Progenitor cell of endocrine pancreas (in vitro differentiated cells): Measurements from ENCODE around the gene FXYD6. TPM values are rescaled to one million over a fixed set of nuclear protein-coding genes. Genes with fewer than 3 reads are reported as not detected.

Experiments used
- DNase-seq: peaks from one replicate; pipeline ENCODE4 v3.0.0; 2021; ENCODE audit warnings: low spot score; ENCODE audit not compliant: unreplicated experiment
- H3K27ac Mint-ChIP-seq: 2 replicates; pipeline ENCODE4 v1.8.0; 2021; ENCODE audit warnings: mild to moderate bottlenecking, moderate library complexity, mixed read lengths
- H3K27me3 Mint-ChIP-seq: 2 replicates; pipeline ENCODE4 v1.8.0; 2021; ENCODE audit warnings: mixed read lengths
- H3K36me3 Mint-ChIP-seq: 2 replicates; pipeline ENCODE4 v1.8.0; 2022; ENCODE audit warnings: mixed read lengths; ENCODE audit not compliant: insufficient read depth
- H3K4me1 Mint-ChIP-seq: 2 replicates; pipeline ENCODE4 v1.8.0; 2021; ENCODE audit warnings: low read depth, mixed read lengths
- H3K4me3 Mint-ChIP-seq: 2 replicates; pipeline ENCODE4 v1.8.0; 2021; ENCODE audit warnings: low read depth, mild to moderate bottlenecking, moderate library complexity, mixed read lengths
- H3K9me3 Mint-ChIP-seq: 2 replicates; pipeline ENCODE4 v1.8.0; 2021; ENCODE audit warnings: low read depth, mixed read lengths
- total RNA-seq: library from RNA; stranded (reverse); gene quantifications from 2 replicates; pipeline ENCODE4 v1.2.1, GENCODE V29; 2021
- TF ChIP-seq, protein P1 (sequence below): fragments of 200-600 bp; sonication (generic); IDR thresholded peaks from one replicate; pipeline ENCODE4 v1.5.0; 2021; ENCODE audit warnings: antibody characterized with exemption, mild to moderate bottlenecking; ENCODE audit not compliant: unreplicated experiment

Gene FXYD6
- total RNA-seq, 1 donor from 2014 or later, result 28.5 TPM

DNA sequence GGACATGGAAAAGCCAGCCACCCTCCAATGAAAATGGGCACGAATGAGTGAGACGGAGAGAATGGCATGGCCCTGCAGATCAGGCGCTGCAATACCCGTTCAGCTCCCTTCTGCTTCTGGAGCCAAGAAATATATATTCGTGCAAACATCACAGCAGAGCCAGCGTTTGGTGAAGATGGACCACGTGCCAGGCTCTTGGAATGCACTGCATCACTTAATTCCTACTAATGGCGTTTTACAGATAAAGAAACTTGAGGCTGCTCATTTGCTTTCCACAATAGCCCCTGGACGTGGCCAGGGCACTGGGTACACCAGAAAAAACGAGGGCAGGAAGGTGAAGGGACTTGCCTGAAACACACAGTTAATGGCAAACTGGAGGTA is 50.3 kb downstream of the FXYD6 start:
- Mint-ChIP-seq H3K27me3 (peaks cover 7% of the 10 kb centered on the region), H3K4me1 (peaks cover 40% of the 10 kb centered on the region), H3K4me3 (no peak overlapping the region), H3K9me3 (no peaks in the 10 kb centered on the region), H3K36me3 (no peaks in the 10 kb centered on the region), H3K27ac (no peak overlapping the region)
- TF ChIP-seq, protein P1, sequence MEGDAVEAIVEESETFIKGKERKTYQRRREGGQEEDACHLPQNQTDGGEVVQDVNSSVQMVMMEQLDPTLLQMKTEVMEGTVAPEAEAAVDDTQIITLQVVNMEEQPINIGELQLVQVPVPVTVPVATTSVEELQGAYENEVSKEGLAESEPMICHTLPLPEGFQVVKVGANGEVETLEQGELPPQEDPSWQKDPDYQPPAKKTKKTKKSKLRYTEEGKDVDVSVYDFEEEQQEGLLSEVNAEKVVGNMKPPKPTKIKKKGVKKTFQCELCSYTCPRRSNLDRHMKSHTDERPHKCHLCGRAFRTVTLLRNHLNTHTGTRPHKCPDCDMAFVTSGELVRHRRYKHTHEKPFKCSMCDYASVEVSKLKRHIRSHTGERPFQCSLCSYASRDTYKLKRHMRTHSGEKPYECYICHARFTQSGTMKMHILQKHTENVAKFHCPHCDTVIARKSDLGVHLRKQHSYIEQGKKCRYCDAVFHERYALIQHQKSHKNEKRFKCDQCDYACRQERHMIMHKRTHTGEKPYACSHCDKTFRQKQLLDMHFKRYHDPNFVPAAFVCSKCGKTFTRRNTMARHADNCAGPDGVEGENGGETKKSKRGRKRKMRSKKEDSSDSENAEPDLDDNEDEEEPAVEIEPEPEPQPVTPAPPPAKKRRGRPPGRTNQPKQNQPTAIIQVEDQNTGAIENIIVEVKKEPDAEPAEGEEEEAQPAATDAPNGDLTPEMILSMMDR, result no peak
- no peak for DNase-seq

DNA sequence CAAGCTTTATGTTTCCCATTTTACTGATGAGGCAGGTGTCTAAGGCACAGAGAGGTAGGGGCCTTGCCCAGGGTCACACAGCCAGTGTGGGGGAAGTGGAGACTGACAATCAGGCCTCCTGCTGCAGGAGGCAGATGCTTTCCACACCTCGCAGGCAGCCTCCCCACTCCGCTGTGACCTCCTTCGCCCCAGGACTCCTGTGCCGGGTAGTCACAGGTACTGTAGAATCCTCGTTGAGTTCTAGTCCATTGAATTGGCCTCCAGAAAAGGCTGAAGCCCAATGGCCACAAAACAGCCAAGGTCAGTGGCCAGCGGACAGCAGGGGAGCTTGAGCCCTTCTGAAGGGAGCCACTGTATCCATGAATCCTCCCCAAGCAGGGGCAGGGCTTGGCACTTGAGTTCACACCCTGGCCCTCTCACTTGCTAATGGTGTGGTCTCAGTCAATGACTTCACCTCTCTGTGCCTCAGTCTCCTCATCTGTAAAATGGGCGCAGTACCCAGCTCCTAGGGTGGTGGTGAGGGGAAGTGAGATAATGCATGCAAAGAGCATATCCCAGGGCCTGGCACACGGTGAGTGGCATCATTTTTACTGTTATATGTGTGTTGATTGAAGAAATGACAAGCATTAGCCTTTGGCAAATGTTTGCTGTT is 50.8 kb downstream of the FXYD6 start:
- H3K36me3 Mint-ChIP-seq, result no peaks in the 10 kb centered on the region

DNA sequence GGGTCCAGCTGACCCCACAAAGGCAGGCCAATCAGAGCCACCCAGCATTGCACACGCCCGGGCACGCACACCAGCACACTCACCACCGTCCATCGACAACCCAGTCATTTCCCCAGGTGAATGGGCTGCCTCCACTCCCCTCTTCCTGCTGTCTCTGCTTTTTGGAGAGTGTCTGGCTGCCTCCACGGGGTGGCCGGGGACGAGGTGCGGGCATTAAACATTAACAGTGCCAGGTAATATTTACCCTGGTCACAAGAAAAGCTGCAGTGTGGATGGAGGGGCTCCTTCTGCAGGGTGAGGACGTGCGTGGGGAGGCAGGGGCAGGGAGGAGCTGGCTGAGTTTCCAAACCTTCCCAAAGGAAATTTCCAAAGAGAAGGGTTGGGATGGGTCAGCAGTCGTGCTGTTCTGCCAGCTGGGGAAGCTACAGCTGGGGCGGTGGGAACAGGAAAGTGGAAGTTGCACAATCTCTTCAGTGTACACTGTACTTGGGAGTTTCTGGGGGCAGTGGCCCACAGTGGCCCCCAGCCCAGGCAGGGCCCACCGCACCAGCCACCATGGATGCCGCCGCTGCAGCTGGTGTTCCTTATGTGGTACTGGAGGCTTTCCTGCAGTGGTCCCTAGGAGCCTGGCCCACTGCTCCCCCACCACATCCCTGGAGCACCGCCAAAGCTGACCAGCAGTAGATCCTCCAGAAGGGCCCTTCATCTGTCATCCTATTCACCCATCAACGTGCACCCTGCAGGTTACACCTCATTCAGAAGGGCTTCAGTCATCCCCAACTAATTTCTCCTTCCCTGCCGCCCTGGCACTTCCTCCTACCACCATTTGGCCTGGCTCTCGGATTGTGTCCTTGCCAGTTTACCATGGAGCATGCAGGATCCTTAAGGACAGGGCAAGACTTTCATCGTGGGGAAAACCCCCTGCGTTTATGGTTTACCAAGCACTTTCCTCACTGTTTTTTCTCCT is 51.6 kb downstream of the FXYD6 start, which contains the start of gene FXYD2:
Gene FXYD2 (minus strand): TSS at position 174 of the 967 bp plus-strand sequence. CDS start 66 bp downstream, at position 108.
- H3K4me1 Mint-ChIP-seq, result peaks cover 34% of the 10 kb centered on the region
- TF ChIP-seq, protein P1, result no peak
- H3K9me3 Mint-ChIP-seq, result no peaks in the 10 kb centered on the region
- H3K27me3 Mint-ChIP-seq, result peaks cover 7% of the 10 kb centered on the region
- no peaks in the 10 kb centered on the region for H3K36me3 Mint-ChIP-seq
- H3K27ac Mint-ChIP-seq, result no peak within 1 kb of the TSS
- DNase-seq, result no peak
- H3K4me3 Mint-ChIP-seq, result no peak within 1 kb of the TSS

More for the DNA sequence above, 50.8 kb downstream of the FXYD6 start:
- peaks cover 36% of the 10 kb centered on the region for H3K4me1 Mint-ChIP-seq
- no peak overlapping the region for H3K4me3 Mint-ChIP-seq
- no peaks in the 10 kb centered on the region for H3K9me3 Mint-ChIP-seq
- DNase-seq, result no peak
- TF ChIP-seq, protein P1, result no peak
- H3K27ac Mint-ChIP-seq, result no peak overlapping the region
- H3K27me3 Mint-ChIP-seq, result peaks cover 7% of the 10 kb centered on the region

DNA sequence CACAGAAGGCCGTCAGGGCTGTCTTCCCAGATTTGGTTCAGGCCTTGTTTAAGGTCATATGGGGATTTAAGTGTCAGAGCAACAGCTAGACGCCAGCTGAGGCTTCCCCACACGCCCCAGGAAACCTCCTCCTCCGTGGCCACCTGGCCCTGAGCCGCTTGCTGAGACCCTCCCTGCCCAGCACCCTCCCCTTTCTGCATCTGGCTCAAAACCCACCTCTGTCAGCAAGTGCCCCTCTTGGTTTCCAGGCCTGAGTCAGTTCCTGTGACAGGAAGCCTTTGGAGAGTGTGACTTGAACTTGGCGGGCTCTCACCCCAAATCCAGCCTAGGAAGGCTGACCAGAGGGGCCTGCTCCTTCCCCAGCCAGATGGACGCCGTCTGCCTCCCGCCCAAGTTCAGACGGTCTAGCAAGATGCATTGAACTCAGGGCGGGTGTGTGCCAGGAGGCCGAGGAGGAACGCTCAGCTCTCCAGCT is 52.5 kb downstream of the FXYD6 start:
- DNase-seq, result no peak
- H3K4me1 Mint-ChIP-seq, result peaks cover 38% of the 10 kb centered on the region
- no peaks in the 10 kb centered on the region for H3K9me3 Mint-ChIP-seq
- H3K27me3 Mint-ChIP-seq, result peaks cover 7% of the 10 kb centered on the region
- H3K27ac Mint-ChIP-seq, result no peak overlapping the region
- no peaks in the 10 kb centered on the region for H3K36me3 Mint-ChIP-seq
- TF ChIP-seq, protein P1, result no peak
- H3K4me3 Mint-ChIP-seq, result no peak overlapping the region

DNA sequence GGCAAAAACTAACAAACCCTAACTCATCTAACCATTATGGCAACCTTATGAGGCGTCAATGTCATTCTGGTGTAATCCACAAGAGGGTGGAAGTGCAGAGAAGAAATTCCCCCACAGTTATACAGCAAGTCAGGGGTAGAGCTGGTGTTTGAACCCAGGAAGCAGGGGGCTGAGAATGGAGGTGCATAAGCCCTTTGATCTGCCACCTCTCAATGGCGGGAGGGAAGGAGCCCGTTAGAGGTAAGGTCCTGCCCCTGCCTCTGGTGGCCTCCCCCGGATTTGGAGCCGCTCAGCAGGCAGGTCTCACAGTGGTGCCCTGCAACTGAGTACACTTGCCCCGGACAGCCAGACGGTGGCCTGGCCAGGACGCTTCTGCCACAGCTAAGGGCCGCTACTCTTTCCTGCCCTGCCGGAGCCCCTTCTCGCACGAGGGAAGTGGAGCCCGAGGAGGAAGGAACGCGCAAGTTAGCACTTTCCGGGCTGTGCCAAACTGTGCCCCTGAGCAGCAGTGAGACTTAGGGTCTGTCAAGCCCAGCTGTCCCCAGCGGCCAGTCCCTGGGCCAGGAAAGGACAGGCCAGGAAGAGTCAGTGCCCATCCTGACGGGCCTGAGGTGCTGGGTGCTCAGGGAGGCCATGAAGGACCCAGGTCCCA is 53.0 kb downstream of the FXYD6 start:
- Mint-ChIP-seq H3K9me3 (no peaks in the 10 kb centered on the region), H3K27me3 (peaks cover 7% of the 10 kb centered on the region), H3K36me3 (no peaks in the 10 kb centered on the region), H3K4me1 (peaks cover 38% of the 10 kb centered on the region), H3K4me3 (no peak overlapping the region), H3K27ac (no peak overlapping the region)
- DNase-seq, result no peak
- TF ChIP-seq, protein P1, result peak; percentile 38
